Central memory CD4-positive, alpha-beta T cell (primary cell): ENCODE results near the gene C3orf33.

Source experiments
- DNase-seq: peaks from one replicate; pipeline ENCODE4 v3.0.0; 2022

The C3orf33 gene

DNA sequence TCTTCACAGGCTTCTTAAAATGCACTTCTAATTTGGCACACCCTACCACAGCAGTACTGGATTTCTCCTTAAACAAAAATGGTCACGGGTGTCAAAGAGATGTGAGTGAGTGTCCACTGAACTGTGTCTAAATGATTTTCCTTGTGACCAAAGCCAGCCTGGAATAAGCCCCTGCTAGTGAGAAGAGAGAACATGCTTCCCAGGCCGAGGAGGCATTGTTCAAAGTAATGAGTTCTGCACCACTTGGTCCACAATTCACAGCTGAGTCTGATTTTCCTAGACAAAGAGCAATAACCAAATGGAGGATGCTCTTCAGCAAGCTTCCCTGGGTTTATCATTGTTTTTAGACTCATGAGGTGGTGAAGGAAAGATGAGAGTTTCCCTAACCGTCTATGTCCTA lies 65.0 kb downstream of the C3orf33 start:
- no peak for DNase-seq

GRCh38 chr3:155739154-155739553 lies 66.9 kb downstream of the C3orf33 start:
- DNase-seq: no peak

- DNase-seq: no peak
Measured at GRCh38 chr3:155738580-155739076, 67.5 kb downstream of the C3orf33 start.

DNA sequence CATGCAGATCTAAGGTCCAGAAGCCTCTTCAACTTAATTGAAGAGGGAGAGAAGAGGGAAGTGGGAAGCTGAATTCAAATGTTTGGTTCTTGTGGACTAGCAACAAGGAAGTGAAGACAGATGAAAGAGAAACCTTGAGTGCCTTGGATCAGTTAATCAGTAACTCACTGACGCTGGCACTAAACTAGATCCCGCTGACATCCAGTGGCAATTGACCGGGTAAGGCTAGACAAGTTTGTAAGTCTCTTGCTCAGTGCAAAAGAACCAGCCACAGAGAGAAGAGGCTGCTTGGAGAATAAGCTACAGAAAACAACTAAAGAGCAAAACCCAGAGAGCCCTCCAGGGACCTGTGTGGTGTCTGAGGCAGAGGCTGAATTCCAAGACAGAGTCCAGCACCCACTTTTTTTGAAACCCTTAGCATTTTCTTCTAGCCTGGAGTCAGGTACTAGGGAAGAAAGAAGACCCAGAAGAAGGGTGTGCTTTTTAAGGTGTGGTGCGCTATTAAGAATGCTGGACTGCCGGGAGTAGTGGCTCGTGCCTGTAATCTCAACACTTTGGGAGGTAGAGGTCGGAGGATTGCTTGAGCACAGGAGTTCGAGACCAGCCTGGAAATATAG lies 68.1 kb downstream of the C3orf33 start:
- no peak for DNase-seq

GRCh38 chr3:155736381-155736780 lies 69.7 kb downstream of the C3orf33 start:
- DNase-seq: no peak

DNA sequence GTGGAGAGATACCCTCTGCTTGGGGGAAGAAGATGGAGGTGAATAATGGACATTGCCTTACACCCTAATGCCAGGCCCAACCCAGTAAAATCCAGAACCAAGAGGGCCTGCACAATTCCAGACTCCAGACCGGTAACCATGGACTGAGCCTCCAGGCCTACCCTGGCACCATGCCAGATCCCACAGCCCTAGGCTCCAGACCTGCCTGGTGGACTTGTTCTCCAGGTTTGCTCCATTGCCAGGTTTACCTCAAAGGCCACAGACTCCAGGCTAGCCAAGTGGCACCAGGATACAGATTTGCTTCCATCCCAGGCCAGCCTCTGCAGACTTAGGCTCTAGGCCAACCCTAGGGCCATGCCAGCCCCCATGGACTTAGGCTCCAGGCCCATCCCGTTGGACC lies 75.2 kb downstream of the C3orf33 start:
- no peak for DNase-seq

DNA sequence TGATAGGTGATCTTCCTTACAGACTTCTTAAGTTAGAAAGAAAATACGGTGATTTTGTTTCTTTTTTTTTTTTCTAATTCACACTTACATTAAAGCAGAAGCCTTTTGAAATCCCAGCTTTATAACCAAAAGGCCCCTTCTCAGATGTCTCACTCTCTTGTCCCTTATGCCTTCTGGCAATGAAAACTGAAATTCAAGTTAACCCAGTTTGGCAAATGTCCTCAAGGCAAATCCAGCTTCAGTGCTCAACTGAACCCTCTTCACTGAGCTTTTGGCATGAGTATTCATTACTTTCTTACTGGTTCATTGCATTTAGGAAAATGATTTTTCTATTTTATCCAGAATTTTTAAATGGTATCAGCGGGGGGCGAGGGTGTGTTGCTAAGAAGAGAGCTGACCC lies 78.2 kb downstream of the C3orf33 start:
- no peak for DNase-seq

- no peak for DNase-seq
Measured at GRCh38 chr3:155714295-155714718, 91.8 kb downstream of the C3orf33 start.
